Mucosa of descending colon (tissue), 3 donors: Measurements from ENCODE around the gene ADGRD1. TPM values are rescaled to one million over a fixed set of nuclear protein-coding genes. Genes with fewer than 3 reads are reported as not detected.
A peak's percentile ranks its signal among the peaks of the same experiment; 100 is the strongest.

Experiments
- ATAC-seq: fragments of 200-7000 bp; cut with Tn5 transposase; one replicate; pipeline ENCODE4 v1.9.1; 2020; ENCODE audit warnings: mild to moderate bottlenecking, moderate library complexity
- DNase-seq, 3 donors: peaks; one replicate each; pipeline ENCODE4 v3.0.0-alpha.2; 2020
- H3K36me3 ChIP-seq: fragments of 200-600 bp; one replicate; pipeline ENCODE4 v1.8.0; 2021; ENCODE audit warnings: low read depth, mild to moderate bottlenecking
- H3K4me1 ChIP-seq: fragments of 200-600 bp; one replicate; pipeline ENCODE4 v1.8.0; 2021; ENCODE audit warnings: low read depth, mild to moderate bottlenecking
- H3K4me3 ChIP-seq: fragments of 200-600 bp; one replicate; pipeline ENCODE4 v1.8.0; 2021; ENCODE audit warnings: mild to moderate bottlenecking
- H3K9me3 ChIP-seq: fragments of 200-600 bp; one replicate; pipeline ENCODE4 v1.8.0; 2021; ENCODE audit warnings: mild to moderate bottlenecking
- intact Hi-C, 2 donors: fragments of 100-400 bp; cut with DNase I in 1 of 2; cut with micrococcal nuclease in 1 of 2; formaldehyde crosslinking; loops; one replicate each; pipeline versions ENCODE4 v1.11.0 to v1.11.1; 2022; cut with DNase I, micrococcal nuclease
- total RNA-seq, 3 donors: library from RNA; stranded (reverse); fragmentation: NEBNext Ultra II Directional in 2 of 3; extraction: Animal tissue kit (Norgen Biotek cat#: 25700) in 2 of 3; gene quantifications; one replicate each; pipeline versions ENCODE4 v1.2.1 to v1.2.4, GENCODE V29; 2021 to 2023
- TF ChIP-seq, protein P1 (sequence below): fragments of 200-600 bp; IDR thresholded peaks from one replicate; pipeline ENCODE4 v1.8.0; 2022; ENCODE audit warnings: antibody characterized with exemption, mild to moderate bottlenecking
- donor health status: DM: no; HTN: no; CAD: no; lungs with moderate emphysema.
- donor health status: DM: no; HTN: no; CAD: no.
- donor health status: DM: no; HTN: yes; CAD: no.

Gene ADGRD1
- total RNA-seq, 3 donors from 2014 or later: 2.6 to 18.4 (median 12.9) TPM

DNA sequence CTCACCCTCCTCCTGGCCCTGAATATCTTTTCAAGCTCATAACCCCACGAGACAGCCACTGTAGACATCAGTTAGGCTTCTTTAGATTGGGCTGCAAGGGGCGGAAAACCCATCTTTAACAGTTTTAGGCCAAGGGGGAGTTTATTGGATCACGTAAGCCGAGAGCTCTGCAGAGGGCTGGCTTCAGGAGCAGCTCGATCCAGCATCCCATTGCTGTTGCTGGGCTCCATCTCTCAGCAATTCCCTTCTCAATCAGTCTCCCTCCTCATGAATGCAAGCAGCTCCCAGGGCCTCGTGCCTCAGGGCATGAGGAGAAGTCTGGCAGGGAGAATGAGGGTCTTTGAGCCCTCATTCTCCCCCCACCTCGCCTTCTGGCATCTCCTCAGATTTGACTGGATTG is 59.4 kb downstream of the ADGRD1 start:
- H3K4me1 ChIP-seq: no peaks in the 10 kb centered on the region
- no peak for DNase-seq
- H3K9me3 ChIP-seq: no peaks in the 10 kb centered on the region
- intact Hi-C loops: no loop called here
- TF ChIP-seq, protein P1, sequence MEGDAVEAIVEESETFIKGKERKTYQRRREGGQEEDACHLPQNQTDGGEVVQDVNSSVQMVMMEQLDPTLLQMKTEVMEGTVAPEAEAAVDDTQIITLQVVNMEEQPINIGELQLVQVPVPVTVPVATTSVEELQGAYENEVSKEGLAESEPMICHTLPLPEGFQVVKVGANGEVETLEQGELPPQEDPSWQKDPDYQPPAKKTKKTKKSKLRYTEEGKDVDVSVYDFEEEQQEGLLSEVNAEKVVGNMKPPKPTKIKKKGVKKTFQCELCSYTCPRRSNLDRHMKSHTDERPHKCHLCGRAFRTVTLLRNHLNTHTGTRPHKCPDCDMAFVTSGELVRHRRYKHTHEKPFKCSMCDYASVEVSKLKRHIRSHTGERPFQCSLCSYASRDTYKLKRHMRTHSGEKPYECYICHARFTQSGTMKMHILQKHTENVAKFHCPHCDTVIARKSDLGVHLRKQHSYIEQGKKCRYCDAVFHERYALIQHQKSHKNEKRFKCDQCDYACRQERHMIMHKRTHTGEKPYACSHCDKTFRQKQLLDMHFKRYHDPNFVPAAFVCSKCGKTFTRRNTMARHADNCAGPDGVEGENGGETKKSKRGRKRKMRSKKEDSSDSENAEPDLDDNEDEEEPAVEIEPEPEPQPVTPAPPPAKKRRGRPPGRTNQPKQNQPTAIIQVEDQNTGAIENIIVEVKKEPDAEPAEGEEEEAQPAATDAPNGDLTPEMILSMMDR: no peak
- ATAC-seq: no peak
- no peak overlapping the region for H3K4me3 ChIP-seq
- no peaks in the 10 kb centered on the region for H3K36me3 ChIP-seq

DNA sequence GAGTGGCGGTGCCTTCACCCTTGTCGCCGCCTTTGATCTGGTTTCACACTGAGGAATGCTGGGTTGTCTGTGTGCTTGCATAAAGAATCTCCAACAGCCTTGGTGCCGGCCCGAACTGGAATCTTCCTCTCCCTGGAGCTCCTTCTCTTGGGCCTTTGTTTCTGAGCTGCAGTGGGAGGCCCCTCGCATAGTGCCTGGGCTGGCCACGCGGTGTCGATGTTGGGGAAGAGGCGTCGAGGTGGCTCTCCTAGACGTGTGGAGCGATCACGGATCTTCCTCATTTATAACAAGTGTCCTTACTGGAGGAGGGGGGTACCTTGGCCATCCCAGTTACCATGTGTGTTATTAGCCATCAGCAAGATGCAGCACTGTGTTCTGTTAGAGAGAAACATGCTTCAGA is 60.6 kb downstream of the ADGRD1 start:
- intact Hi-C loops: no loop called here
- H3K9me3 ChIP-seq: no peaks in the 10 kb centered on the region
- no peaks in the 10 kb centered on the region for H3K4me1 ChIP-seq
- H3K4me3 ChIP-seq: no peak overlapping the region
- ATAC-seq: no peak
- TF ChIP-seq, protein P1: no peak
- no peaks in the 10 kb centered on the region for H3K36me3 ChIP-seq
- DNase-seq: no peak

DNA sequence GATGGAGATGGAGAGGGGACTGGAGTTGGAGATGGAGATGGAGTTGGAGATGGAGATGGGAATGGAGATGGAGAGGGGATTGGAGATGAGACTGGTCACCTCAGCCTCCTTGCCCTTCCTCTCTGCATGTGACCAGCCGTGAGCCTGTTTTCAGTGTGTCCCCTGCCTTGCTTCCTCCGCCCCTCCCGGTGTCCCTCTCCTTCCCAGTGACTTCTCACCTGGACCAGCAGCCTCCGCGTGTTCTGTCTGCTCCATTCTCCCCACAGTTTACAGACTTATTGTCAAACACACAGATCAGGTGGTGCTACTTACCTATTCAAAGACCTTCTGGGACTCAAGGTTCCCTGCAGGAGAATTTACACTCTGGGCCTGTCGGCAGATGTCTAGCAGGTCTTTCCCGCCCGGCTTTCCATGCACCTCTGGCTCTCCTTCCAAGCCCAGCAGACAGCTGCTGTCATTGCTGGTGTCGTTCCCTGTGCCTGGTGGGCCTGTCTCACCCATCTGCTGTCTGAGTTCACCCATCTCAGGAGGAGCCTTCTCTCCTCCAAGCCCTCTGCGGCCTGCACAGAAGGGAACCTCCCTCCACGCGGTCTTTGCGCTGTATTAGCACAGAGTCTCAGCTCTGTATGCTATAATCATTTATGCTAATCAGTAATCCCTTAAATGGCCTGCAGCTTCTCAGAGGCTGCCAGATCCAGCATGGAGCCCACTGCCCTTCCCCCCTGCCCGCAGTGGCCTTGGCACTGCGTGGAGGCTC is 62.1 kb downstream of the ADGRD1 start:
- no peak for DNase-seq
- intact Hi-C loops: no loop called here
- H3K9me3 ChIP-seq: no peaks in the 10 kb centered on the region
- H3K36me3 ChIP-seq: no peaks in the 10 kb centered on the region
- TF ChIP-seq, protein P1: no peak
- H3K4me1 ChIP-seq: no peaks in the 10 kb centered on the region
- no peak for ATAC-seq
- no peak overlapping the region for H3K4me3 ChIP-seq

DNA sequence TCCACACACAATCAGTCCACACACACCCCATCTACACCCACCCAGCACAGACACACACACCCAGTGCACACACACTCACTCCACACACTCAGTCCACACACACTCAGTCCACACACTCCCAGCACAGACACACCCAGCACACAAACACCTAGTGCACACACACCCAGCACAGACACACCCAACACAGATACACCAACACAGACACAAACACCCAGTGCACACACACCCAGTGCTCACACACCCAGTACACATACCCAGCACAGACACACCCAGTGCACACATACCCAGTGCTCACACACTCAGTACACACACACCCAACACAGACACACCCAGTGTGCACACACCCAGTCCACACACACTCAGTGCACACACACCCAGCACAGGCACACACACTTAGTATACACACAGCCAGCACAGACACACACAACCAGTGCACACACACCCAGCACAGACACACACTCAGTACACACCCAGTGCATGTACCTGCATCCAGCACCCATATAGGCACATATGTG is 63.8 kb downstream of the ADGRD1 start:
- DNase-seq (no peak), ATAC-seq (peak; percentile 16)
- Histone ChIP-seq H3K9me3 (no peaks in the 10 kb centered on the region), H3K4me3 (no peak overlapping the region), H3K4me1 (no peaks in the 10 kb centered on the region), H3K36me3 (no peaks in the 10 kb centered on the region)
- intact Hi-C loops: no loop called here
- TF ChIP-seq, protein P1: no peak

DNA sequence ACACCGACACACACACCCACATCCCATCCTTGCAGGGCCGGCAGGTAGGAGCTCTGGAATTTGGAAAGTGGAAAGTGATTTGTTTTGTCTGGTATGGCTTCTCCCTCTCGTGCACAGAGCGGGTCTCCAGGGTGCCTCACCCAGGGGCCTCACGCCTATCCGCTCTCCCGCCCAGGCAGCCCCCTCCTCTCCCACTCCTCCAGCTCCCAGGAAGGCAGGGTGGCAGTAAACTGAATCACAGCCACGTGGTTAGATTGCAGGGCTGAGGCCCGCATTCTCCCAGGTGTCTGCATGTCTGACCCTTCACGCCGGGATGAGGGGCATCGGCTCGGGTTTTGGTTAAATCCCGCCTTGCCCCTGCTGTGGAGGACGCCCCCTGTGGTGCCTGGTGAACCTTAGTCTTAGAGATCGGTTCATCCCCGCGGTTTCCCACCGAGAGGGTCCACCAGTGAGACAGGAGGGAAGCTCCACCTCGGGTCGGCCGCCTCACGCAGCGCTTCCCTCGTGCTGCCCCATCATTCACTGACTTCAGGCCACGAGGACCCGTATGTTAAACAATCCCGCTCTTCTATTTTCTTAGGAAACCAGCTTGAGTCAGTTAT is 64.4 kb downstream of the ADGRD1 start:
- TF ChIP-seq, protein P1: no peak
- intact Hi-C loops: no loop called here
- H3K4me3 ChIP-seq: no peak overlapping the region
- ATAC-seq (no peak), DNase-seq (peak in 1 of 3 donors; percentile 27)
- H3K9me3 ChIP-seq: no peaks in the 10 kb centered on the region
- H3K36me3 ChIP-seq: no peaks in the 10 kb centered on the region
- no peaks in the 10 kb centered on the region for H3K4me1 ChIP-seq
